ENCODE results near the gene DCBLD1. TPM values are rescaled to one million over a fixed set of nuclear protein-coding genes. Genes with fewer than 3 reads are reported as not detected.

Gene DCBLD1
- total and polyA plus RNA-seq, 4 donors = 2.7 to 10.4 (median 4.4) TPM

- TF ChIP-seq CTCF (IDR thresholded peaks at IDR 0.05; ENCODE audit: low read depth, low read length, missing input control) (no peak), RXRA (IDR thresholded peaks at IDR 0.05) (no peak), NR2F2 (IDR thresholded peaks at IDR 0.05) (no peak), FOXA1 (IDR thresholded peaks at IDR 0.05) (no peak), TAF1 (conservative IDR thresholded peaks at IDR 0.05) (no peak), HNF4A (conservative IDR thresholded peaks at IDR 0.05) (no peak), EGR1 (IDR thresholded peaks at IDR 0.05; ENCODE audit: low read depth in 2 of 2) (no peak), HNF4G (IDR thresholded peaks at IDR 0.05) (no peak), ATF3 (IDR thresholded peaks at IDR 0.05) (no peak), GABPA (IDR thresholded peaks at IDR 0.05 in 1 of 2, conservative IDR thresholded peaks at IDR 0.05 in 1 of 2) (no peak), RAD21 (IDR thresholded peaks at IDR 0.05) (no peak)
Observed at GRCh38 chr6:117456998-117457397, 25.5 kb upstream of the DCBLD1 start (continued).

- Histone ChIP-seq H3K27ac (ENCODE audit: low read depth in 1 of 2, low read length in 2 of 2) (no peak overlapping the region), H3K27me3 (ENCODE audit: control insufficient read depth in 4 of 4, insufficient read depth in 4 of 4, low read length in 3 of 4) (no peaks in the 10 kb centered on the region), H3K36me3 (ENCODE audit: control insufficient read depth in 4 of 4, insufficient read depth in 3 of 4, low read depth in 1 of 4, low read length in 3 of 4) (no peaks in the 10 kb centered on the region), H3K4me3 (ENCODE audit: low read depth in 1 of 3, low read length in 3 of 3) (no peak overlapping the region), H3K9me3 (ENCODE audit: control insufficient read depth in 4 of 4, low read length in 3 of 4) (no peaks in the 10 kb centered on the region), H3K9ac (ENCODE audit: low read depth in 1 of 2, low read length in 2 of 2) (no peak overlapping the region), H3K4me1 (ENCODE audit: control insufficient read depth in 4 of 4, insufficient read depth in 4 of 4, low read length in 3 of 4) (no peaks in the 10 kb centered on the region)
- WGBS = 93% methylated on average over 2 of the region's 2 CpGs
- TF ChIP-seq HNF4A (conservative IDR thresholded peaks at IDR 0.05) (no peak), ATF3 (IDR thresholded peaks at IDR 0.05) (no peak), JUND (IDR thresholded peaks at IDR 0.05) (no peak), FOXA1 (IDR thresholded peaks at IDR 0.05) (no peak), CTCF (IDR thresholded peaks at IDR 0.05; ENCODE audit: low read depth, low read length, missing input control) (no peak), SP1 (IDR thresholded peaks at IDR 0.05) (no peak), YY1 (IDR thresholded peaks at IDR 0.05) (no peak), GABPA (IDR thresholded peaks at IDR 0.05 in 1 of 2, conservative IDR thresholded peaks at IDR 0.05 in 1 of 2) (no peak), TAF1 (conservative IDR thresholded peaks at IDR 0.05) (no peak), RXRA (IDR thresholded peaks at IDR 0.05) (no peak), FOXA2 (IDR thresholded peaks at IDR 0.05) (no peak), RAD21 (IDR thresholded peaks at IDR 0.05) (no peak)
- TF ChIP-seq, protein P1, sequence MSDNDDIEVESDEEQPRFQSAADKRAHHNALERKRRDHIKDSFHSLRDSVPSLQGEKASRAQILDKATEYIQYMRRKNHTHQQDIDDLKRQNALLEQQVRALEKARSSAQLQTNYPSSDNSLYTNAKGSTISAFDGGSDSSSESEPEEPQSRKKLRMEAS (IDR thresholded peaks at IDR 0.05) = no peak
- no peak for DNase-seq (ENCODE audit: low spot score)
Observed at GRCh38 chr6:117459204-117459944, 23.1 kb upstream of the DCBLD1 start.

Data from liver (tissue), 9 donors.